Stimulated activated CD4-positive, alpha-beta T cell treated with anti-CD3 and anti-CD28 coated beads, Interleukin-2, amount 100 ng/mL, for 48 hours (primary cell): Measurements from ENCODE around the gene METTL25B.

Experiments used
- DNase-seq, 2 donors: peaks; one replicate each; pipeline ENCODE4 v3.0.0-alpha.2; 2020

METTL25B gene

DNA sequence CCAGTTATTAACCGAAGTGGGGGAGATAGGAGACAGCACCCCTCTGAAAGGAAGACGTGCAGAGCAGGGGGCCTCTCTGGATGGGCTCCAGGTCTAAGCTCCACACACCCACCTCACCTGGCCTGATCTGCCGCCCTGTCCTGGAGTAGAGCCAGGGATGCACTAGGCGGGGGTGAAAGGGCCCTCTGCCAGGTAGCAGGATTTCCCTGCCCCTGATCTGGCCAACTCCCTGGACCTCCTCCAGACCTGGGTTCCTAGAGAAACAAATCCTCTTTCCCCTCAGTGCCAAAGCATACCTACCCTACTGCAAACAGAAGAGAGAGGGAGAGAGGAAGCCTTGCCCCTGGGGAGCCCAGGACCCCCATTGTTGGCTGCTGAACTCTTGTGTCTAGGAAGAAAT lies 24.9 kb upstream of the METTL25B start:
- DNase-seq = no peak

DNA sequence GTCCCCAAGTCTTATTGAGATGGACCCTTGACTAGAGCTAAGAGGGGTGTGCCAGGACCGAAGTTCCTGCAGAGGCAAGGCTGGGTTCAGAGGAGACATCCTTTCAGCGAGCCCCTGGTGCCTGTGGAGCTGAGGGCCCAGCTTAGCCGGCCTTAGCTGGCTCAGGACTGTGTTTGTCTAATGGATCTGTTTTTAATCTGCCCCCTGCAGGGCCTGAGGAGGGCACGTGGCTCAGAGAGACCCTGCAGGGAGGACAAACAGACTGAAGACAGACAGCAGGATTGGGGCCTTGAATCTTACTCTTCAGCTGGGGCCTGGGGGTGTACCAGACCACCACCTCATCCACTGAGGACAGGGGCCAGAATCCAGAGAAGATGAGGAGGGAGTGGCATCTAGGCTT lies 24.5 kb upstream of the METTL25B start:
- no peak for DNase-seq

DNA sequence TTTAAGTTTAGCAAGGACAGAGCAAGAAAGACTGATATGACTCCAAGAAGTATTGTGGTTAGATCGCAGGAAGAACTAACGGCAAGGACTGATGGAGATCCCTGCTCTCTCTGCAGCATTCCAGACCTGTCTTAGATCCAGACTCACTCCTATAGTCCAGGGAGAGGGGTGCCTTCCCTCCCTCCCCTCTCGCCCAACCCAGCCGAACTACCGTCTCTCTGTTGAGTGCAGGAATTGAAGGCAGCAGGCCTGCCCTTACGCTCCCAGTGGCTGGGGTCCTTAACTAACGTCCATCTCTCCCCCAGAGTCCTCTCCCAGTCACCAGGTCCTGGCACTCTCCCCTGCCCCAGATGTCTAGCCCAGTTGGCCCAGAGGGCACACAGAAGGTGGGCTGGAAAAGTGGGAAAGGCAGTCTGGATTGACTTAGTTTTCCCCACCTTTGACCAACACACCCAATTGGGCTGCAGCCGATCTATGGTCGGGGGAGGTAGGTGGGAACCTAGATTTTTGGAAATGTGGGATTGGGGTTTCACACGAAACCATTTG lies 24.0 kb upstream of the METTL25B start:
- DNase-seq = no peak

- DNase-seq = peak; percentile 30 to 43
Observed at GRCh38 chr1:156704930-156705320, 23.3 kb upstream of the METTL25B start.

GRCh38 chr1:156705321-156705917 lies 22.9 kb upstream of the METTL25B start, which contains the start of gene CRABP2:
CRABP2 (minus strand) TSS chr1:156705583; CDS start chr1:156705446, 137 bp downstream.
- peak; percentile 18 to 33 for DNase-seq

DNA sequence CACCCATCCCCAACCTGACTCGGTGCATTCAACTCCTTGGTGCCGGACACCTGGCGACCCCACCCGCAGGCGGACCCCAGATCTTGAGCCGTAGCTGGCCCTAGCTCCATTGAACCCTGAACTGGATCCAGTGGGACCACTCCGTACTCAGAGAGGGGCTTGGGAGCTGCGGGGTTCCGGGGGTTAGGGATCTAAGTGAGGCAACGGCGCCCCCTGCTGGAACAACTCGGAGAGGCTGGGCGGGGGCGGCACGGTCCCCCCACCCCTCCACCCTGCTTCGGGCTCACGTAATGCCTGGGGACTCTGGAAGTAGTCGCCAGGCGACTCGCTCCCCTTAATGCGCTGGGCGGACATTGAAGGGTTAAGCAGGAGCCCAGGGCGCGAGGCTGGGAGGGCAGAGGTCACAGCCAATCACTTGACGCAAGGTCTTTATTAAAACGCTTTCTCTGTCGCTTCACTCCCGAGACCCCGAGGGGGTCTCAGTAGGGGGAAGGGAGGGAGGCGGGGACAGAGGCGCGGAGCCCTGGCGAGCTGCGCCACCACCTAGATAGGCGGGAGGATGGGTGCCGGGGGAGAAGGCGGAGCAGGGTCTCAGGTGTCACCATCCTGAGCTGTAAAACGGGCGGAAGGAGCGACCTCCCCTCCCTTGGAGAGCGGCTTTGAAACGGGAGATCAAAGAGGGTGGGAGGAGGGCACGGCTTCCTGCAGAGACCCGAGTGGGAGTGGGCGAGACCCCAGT lies 22.2 kb upstream of the METTL25B start:
- DNase-seq = peak; percentile 77 to 79

DNA sequence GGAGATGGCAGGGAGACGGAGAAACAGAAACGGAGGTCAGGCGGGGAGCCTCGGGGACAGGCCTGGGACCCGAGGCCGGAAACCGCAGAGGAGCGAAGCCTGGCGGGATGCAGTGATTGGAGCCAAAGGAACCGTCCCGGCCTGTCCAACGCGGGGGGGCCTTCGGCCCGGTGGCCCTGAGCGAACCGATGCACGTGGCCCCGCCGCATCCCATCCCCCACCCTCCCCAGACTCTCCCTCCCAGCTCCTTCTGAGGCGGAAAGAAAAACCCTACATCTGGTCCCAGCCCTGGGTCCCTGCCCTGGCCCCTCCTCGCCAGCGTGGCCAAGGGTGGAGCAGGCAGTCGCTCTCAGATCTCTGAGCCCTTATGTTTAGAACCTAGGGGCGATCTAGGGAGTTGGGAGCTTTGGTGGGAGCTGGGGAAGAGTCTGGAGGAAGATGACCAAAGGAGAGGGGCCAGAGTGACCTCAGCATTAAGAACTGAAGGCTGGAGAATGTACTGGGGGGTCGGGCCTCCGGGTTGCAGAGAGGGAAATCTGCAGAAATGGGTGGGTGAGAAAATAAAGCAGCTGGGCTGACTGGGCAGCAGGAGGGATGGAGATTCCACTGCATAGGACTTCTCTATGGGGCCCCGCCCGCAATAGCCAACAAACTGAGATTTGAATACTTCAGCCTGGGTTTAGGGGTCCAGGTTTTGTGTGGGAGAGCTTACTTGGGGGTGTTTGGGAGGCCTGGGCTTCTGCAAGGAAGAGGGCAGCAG lies 21.4 kb upstream of the METTL25B start:
- DNase-seq = no peak

DNA sequence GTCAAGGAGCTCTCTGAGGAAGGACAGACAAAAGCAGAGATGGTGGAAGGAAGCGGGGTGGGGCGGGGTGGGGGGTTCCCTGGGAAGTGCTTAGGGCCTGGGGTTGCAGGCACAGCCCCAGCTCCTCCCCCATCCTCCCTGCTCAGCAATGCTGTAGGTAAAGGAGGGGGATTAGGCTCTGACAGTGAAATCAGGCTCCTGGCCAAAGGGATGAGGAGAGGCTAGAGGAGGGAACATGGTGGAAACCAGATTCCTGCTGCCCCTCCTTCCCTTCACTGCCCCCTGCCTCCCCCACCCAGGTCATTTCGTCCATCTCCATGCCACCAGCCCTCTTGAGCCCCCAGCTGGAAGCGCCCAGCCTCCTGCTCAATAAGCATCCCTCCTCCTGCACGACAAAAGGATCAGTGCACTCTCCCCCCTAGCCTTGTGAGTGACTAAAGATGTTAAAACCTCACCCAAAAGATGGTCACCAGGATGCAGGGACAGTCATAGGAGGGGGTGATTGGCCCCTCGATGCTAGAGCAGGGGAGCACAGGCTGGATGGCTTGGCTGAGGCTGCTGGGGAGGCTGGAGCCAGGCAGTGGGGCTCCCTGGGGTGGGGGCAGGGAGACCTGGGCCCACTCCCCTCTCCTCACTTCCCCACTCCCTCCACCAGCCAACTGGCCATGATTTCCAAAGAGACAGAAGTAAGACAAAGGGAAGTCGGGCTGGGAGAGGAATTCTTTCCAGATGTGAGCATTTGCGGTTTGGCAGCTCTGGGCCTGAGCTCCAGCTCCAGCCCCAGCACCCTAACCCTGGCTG lies 20.7 kb upstream of the METTL25B start:
- no peak for DNase-seq

GRCh38 chr1:156708218-156708661 lies 20.0 kb upstream of the METTL25B start:
- DNase-seq = no peak

GRCh38 chr1:156709031-156709430 lies 19.2 kb upstream of the METTL25B start:
- no peak for DNase-seq

- DNase-seq = no peak
Observed at GRCh38 chr1:156709757-156710489, 18.3 kb upstream of the METTL25B start.

DNA sequence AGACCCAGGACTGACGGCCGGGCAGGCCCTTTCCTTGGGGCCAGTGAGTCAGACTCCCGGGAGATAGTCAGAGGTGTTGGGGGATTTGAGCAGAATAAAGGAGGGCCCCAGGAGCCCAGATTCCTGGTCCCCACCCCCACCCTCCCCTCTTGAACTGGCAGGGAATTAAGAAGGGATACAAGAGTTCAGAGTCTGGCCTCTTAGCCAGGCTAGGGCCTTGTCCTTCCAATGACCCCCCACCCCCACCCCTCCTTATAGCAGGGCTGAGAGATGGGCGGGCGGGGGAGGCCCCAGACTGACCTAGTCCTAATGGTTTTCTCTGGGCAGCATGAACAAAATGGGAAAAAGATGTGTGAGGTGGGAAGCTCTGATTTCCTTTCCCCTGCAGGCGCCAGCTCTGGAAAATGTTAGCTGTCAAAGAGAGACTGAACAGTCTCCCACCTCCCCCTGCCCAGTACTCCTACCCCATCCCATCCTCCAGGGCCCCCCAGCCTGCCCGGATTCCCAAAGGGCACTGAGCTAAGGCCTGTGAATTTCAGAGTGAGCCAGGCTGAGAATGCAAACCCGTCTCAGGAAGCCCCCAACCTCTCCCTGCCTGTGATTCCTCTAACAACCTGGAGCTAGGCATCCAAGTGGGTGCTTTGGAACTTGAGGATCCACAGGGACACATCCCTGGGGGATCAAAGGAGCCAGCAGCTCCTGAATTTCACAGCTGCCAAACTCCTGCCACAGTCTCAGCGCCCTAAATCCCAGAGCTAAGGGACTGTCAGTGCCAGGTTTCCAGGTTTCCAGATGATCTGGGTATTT lies 17.1 kb upstream of the METTL25B start:
- DNase-seq = no peak

DNA sequence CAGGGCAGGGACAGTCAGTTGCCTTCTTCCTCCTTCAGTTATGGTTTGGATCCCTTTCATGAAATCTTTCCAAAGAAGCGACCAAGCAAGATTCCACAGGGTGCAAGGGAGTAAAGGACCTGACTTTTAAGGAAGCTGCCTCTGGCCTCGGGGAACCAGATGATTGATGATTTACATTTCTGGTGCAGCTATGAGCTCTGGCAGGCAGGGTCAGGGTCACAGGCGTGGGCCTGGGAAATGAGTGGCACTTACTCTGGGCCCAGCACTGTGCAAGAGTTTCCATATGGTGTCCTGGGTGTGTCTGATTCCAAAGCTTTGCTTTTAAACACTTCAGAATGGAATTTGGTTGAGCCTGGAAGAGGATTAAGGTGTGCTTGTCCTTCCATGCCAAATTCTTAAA lies 15.6 kb upstream of the METTL25B start:
- no peak for DNase-seq

DNA sequence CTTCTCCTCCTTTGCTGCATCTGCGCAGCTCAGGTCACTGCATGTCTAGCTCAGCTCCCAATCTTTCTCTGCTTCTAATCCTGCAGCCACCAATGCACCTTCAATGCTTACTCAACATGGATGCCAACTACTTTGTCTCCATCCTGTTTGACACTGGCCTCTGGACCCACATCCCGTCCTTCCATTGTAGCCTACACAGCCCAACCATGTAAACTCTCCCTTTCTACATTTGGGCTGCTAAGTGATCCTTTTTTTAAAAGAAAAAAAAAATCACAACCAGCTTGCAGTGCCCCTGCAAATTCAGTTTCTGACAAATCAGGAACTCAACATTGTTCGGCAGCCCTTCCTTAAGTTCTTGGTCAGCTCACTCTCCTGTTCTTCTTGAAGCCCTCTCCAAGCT lies 13.4 kb upstream of the METTL25B start:
- no peak for DNase-seq

- DNase-seq = no peak
Observed at GRCh38 chr1:156717351-156717750, 10.9 kb upstream of the METTL25B start.

GRCh38 chr1:156721131-156721530 lies 7.1 kb upstream of the METTL25B start:
- no peak for DNase-seq

DNA sequence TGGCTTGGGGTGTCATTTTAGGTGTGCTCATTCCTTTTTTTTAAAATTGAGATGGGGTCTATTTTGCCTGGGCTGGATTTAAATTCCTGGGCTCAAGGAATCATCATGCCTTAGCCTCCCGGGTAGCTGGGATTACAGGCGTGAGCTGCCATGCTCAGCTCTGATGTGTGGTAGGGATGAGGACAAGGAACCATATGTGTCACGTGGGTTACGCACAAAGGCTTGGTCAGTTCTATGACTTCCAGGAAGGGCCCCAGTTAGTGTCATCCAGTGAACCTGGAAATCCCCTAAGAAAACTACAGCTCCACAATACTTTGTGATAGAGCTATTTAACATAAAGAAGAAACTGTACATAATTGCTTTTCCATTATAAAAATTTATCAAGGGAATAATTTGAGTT lies 6.7 kb upstream of the METTL25B start:
- no peak for DNase-seq

DNA sequence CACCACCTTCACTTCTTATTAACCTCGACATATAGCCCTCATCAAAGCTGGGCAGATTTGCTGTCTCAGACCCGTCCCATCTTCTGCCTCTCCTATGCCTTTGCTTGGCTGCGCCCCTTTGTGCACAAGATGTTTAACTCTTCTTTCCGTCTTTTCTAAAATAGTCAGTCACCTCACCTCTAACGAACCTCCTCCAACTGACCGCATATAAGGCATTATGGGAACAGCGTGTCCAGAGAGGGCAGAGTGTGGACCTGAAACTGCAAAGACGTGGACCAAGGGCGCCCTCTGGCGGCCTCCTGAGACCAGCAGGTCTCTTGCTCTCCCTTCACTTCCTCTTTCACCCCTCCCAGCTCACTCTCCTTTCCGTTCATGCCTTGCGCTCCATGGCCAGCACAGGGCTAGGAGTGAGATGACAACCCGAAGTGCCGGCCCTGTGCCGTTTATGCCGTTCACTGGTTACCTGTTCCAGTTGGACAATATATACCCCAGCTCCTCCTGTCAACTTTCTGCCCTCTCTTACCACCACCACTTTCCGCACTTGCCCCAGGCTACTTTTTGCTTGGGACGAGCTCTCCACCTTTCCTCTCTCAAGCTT lies 2.5 kb upstream of the METTL25B start:
- DNase-seq = peak; percentile 77 to 79

DNA sequence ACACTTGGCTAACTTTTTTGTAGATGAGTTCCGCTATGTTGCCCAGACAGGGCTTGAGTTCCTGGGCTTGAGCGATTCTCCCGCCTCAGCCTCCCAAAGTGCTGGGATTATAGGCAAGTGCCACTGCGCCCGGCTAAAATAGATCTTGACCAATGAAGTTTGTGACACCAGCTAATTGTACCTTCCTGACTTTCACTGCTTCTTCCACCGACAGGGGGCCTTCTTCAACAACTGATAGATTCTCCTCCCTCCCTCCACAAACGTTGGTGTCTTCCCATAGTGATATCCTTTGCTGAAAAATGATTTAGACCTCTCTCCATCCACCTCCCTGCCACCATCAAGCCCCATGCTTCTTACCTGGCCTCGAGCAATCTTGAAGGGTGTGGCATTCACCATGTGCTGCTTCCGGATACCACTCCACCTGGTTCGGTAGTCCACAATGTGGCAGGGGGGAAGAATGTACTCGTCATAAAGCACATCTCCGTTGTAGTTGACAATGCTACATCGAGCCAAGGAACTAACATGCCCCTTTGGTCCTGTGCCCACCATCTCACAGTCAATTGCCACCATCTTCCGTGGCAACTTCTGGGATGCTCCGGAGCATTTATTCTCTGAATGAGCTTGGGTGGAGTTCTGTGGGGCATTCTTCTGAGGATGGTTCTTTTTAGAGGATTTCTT lies 1.6 kb upstream of the METTL25B start:
- peak; percentile 53 to 64 for DNase-seq

GRCh38 chr1:156727492-156727891 lies 777 bp upstream of the METTL25B start:
- no peak for DNase-seq
